MG63 (cell line): ENCODE measurements around the gene TSHZ3. TPM values are rescaled to one million over a fixed set of nuclear protein-coding genes. Genes with fewer than 3 reads are reported as not detected.

Experiments used
- DNase-seq: peaks from one replicate; pipeline ENCODE4 v3.0.0-alpha.2; 2020
- H3K27me3 ChIP-seq: fragments of 250-450 bp; sonication (Bioruptor Pico); 2 replicates; pipeline ENCODE4 v1.5.1; 2020; ENCODE audit warnings: mild to moderate bottlenecking, moderate library complexity
- H3K36me3 ChIP-seq: fragments of 250-450 bp; sonication (Bioruptor Pico); 2 replicates; pipeline ENCODE4 v1.5.1; 2020; ENCODE audit warnings: mild to moderate bottlenecking, moderate library complexity
- H3K4me3 ChIP-seq: fragments of 250-450 bp; sonication (Bioruptor Pico); 2 replicates; pipeline ENCODE4 v1.5.1; 2020; ENCODE audit warnings: mild to moderate bottlenecking, moderate library complexity
- H3K9me3 ChIP-seq: fragments of 250-450 bp; sonication (Bioruptor Pico); 2 replicates; pipeline ENCODE4 v1.5.1; 2020; ENCODE audit warnings: mild to moderate bottlenecking, moderate library complexity
- total RNA-seq: library from RNA; depleted of rRNA; stranded (reverse); fragments of >200 nt; shearing (Covaris generic); gene quantifications from 2 replicates; pipeline ENCODE4 v1.2.3, GENCODE V29; 2014; ENCODE audit warnings: low replicate concordance

TSHZ3 gene
- total RNA-seq, 1 experiment from 2014 or later: 2.6 TPM

DNA sequence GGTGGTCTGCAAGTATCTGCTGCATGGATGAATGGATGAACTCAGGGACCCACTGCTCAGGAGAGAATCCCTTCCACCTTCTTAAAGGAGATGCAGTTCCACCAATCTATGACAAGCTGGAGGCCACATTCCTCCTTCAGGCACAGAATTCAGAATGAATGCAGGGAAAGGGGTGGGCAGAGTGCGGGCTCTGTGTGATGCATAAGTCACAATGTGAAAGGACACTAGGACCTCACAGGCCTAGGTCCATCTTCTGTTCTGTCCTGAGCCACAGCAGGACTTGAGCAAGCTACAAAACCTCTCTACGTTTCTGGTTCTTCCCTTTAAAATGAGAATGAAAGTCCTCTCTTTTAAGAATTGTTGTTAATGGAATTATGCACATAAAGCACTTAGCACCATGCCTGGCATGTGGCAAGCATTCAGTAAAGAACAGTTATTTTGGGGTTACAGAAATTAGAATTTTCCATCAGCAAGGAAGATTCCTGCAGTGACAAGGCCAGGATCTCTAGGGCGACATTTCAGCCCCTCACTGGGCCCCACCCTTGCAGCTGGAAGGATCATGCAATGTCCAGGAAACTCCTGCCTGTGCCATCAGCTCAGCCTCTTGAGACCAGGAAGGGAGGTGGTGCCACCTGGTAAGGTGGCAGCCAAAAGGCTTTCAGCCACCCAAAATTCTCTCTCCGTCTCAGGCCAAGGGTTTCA lies 38.7 kb downstream of the TSHZ3 start:
- H3K9me3 ChIP-seq: no peaks in the 10 kb centered on the region
- H3K27me3 ChIP-seq: no peaks in the 10 kb centered on the region
- H3K36me3 ChIP-seq: peaks cover 16% of the 10 kb centered on the region
- H3K4me3 ChIP-seq: no peak overlapping the region
- DNase-seq: no peak

DNA sequence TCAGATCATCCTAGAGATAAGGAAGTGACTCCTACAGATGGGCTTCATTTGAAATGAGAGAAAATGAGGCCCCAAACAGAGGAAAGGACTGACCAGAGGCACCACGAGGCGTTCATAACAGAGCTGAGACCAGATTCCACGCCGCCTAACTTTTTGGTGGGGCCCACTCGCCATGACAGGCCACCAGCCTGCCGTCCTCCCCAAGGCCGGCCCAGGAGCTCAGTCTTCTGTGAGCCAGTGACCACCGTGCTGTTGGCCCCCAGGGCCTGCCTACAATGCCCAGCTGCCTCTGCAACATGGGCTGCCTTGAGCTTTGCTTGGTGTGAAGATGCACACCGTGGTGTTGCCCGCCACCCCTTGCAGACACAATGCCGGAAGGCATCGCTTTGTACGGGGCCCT lies 40.5 kb downstream of the TSHZ3 start:
- Histone ChIP-seq H3K4me3 (no peak overlapping the region), H3K27me3 (no peaks in the 10 kb centered on the region), H3K36me3 (peaks cover 16% of the 10 kb centered on the region), H3K9me3 (no peaks in the 10 kb centered on the region)
- DNase-seq: no peak

DNA sequence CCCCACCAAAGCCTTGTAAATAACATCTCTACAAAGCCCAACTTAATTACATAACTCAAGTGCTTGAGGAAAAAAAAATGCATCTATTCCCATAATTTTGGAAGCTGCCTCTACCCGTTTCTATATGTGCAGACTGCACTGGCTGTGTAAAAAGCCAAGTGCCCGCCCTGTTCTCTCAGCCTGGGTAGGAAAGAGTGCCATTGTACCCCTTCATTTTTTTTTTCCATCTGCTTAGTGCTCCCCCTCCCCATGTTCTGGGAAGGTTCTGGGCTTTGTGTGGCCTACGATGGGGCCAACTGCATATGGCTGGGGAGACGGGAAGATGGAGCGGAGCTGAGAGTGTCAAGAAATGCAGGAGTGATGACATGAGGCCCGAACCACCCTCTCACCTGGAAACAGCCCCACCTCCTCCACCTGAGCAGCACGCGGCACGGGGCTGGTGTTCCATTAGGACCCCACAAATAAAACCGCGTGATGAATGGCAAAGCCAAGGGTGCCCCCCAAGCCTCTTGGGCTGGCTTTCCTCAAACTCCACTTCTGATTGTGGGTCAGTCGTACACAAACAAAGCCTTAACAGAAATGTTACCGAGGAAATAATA lies 42.1 kb downstream of the TSHZ3 start:
- H3K36me3 ChIP-seq: peaks cover 12% of the 10 kb centered on the region
- no peak for DNase-seq
- H3K4me3 ChIP-seq: no peak overlapping the region
- no peaks in the 10 kb centered on the region for H3K9me3 ChIP-seq
- no peaks in the 10 kb centered on the region for H3K27me3 ChIP-seq

DNA sequence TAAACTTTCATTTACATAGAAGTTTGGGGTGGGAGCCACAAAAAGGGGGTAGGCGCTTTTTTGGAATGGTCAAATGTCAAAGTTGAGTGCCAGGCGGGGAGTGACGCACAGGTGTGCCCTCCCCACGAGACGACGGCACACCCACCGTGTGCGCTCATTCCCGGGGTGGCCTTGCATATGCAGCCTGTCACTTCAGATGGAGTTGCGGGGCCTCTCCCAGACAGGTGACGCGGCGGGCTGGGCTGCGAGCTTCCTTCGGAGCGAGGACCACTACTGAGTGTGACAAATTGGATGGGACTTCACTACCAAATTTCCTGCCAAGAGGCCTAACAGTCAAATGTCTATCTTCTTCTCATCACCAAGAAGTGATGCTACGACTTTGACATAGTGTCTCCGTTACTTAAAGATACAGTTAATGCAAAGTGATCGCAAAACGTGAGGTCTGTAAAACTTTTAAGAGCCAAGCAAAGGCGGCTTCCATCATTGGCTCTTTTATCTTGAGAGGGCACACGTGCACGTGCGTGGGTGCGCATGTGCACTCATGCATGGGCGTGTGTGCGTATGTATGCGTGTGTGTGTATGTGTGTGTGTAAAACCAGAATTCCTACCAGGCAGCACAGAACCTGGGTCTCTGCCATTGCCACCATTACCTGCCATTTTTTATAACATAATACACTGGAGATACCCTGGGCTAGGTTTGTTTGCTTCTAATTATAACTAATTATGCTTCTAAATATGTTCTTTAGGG lies 43.1 kb downstream of the TSHZ3 start:
- Histone ChIP-seq H3K9me3 (no peaks in the 10 kb centered on the region), H3K27me3 (no peaks in the 10 kb centered on the region), H3K36me3 (peaks cover 6% of the 10 kb centered on the region), H3K4me3 (no peak overlapping the region)
- DNase-seq: no peak

DNA sequence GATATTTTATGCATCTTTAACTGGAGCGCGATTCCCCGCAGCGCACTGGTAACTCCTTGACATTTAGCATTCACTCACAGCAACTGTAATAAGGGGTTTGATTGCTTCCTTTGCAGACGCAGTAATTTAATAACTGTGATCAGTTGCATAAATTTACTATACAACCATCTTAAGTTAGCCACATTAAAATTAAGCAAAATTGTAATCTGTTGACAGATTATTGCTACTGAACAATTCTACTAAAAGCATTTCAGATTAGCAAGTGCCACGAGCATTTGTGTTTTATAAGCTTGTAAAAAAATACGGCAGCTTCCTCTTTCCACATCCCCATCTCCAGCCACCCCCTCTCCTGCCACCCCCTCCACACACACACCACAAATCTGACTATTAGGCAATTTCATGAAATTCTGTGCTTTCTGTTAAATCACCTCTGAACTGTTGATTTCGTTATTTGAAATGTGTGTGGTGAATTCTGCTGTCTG lies 44.4 kb downstream of the TSHZ3 start:
- DNase-seq: no peak
- no peaks in the 10 kb centered on the region for H3K9me3 ChIP-seq
- no peak overlapping the region for H3K4me3 ChIP-seq
- H3K36me3 ChIP-seq: peaks cover 3% of the 10 kb centered on the region
- H3K27me3 ChIP-seq: no peaks in the 10 kb centered on the region

DNA sequence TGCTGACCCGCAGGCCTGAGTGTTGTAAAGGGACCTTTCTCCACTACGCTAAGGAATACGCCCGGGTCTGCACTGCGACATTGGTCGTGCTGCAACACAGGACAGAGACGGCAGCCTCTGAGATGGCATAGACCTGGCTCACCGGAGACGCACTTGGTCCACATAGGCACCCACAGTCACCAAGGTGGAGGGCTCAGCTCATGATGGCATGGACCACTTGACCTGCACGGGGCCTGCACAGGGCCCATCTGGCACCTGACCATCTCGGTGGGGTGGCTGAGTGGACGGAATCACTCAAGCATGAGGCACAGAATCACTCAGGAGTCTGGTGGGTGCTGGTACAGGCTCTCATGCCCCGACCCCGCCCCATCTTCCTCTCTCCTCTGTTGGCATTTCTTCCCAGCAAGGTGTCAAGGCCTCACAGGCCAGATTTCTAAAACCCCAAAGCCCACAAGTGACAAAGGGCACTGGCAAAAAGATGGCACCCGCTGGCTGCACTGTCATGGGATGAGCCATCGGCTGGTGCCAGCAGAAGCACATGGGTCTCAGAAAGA lies 45.9 kb downstream of the TSHZ3 start:
- H3K36me3 ChIP-seq: peaks cover 3% of the 10 kb centered on the region
- no peak overlapping the region for H3K4me3 ChIP-seq
- H3K27me3 ChIP-seq: no peaks in the 10 kb centered on the region
- no peaks in the 10 kb centered on the region for H3K9me3 ChIP-seq
- DNase-seq: no peak

DNA sequence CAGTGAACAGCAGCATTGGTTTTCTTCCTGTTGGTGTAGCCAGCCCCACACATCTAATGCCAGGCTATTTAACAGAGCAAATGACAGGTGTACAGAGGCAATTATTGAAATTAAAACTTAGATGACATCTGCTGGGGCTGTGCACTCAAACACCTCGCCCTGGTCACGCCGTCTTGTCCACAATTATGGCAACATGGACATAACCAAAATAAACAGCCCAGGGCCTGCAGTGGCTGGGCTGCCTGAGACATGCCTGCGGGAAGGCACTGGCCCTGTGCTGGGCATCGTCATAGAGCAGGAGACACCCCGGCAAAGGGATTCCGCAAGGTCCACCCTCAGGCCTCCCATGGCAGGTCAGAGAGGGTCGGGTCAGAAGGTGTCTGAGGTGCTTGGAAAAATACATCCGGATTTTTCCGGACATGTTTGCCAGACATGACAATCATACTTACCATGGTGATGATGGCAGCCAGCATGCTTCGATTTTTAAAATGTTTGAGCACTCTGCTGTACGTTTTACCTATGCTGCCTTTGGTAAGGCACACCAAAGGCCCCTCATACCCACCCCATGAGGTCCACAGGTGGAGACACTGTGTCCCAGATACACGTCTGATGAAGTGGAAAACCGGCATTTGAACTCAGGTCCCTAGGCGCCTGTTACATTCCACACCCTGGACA lies 47.8 kb downstream of the TSHZ3 start:
- H3K4me3 ChIP-seq: no peak overlapping the region
- no peaks in the 10 kb centered on the region for H3K27me3 ChIP-seq
- H3K36me3 ChIP-seq: peaks cover 2% of the 10 kb centered on the region
- DNase-seq: no peak
- H3K9me3 ChIP-seq: no peaks in the 10 kb centered on the region

DNA sequence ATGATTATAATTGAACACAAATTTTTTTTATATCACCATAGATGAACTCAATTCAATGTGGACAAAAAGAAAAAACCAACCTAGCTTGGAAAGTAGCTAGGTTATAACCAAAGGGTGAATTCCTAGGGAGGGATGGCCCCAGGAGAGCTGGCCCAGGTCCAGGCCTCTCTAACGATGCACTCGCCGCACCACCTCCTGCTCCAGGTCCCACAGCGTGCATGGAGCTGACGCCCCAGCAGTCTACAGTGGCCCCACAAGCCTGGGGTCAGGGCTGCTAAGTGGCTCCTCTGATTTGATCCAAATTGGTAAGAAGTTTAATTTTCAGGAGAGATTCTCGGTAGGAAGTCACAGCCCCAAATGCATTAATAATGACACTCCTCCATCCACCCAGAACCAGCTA lies 48.8 kb downstream of the TSHZ3 start:
- no peaks in the 10 kb centered on the region for H3K27me3 ChIP-seq
- no peak for DNase-seq
- no peaks in the 10 kb centered on the region for H3K9me3 ChIP-seq
- no peak overlapping the region for H3K4me3 ChIP-seq
- H3K36me3 ChIP-seq: no peaks in the 10 kb centered on the region; the same call in none of the 2 replicates

DNA sequence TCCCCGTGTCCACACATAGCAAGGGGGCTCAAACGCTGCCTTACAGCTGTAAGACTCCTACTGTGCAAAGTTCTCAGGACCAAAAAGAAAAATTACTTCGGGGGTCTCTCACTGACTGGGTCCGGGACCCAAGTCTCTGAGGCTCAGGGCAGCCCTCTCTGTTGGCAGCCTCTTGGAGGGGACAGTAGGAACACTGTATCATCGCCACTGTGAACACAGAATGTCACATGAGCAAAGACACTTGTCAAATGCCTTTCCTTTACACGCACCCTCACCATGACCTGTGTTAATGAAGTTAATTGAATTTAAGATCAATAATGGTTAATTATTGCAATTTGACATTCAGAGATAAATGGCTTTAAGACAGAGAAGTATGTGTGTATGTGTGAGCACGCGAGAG lies 49.6 kb downstream of the TSHZ3 start:
- Histone ChIP-seq H3K36me3 (peaks cover 3% of the 10 kb centered on the region), H3K9me3 (no peaks in the 10 kb centered on the region), H3K4me3 (no peak overlapping the region), H3K27me3 (no peaks in the 10 kb centered on the region)
- DNase-seq: no peak

DNA sequence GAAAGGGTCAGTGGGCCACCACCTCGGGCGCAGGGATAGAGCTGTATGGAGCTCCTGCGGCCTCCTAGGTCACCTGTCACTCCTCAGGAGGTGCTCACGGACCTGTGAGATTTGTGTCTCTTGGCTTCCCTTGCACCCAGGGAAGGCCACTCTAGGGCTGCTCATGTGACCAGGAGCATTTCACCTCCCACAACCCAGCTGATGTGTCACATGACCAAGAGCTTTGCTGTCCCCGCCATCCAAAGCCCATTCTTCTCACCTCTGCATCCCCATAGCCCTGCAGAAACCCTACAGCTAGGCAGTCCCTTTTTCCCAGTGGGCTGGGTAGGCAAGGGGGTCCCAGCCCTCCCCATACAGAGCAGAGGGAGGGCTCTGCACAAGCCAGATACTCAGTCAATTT lies 51.2 kb downstream of the TSHZ3 start:
- no peak overlapping the region for H3K4me3 ChIP-seq
- H3K36me3 ChIP-seq: peaks cover 5% of the 10 kb centered on the region
- no peak for DNase-seq
- H3K9me3 ChIP-seq: no peaks in the 10 kb centered on the region
- no peaks in the 10 kb centered on the region for H3K27me3 ChIP-seq

DNA sequence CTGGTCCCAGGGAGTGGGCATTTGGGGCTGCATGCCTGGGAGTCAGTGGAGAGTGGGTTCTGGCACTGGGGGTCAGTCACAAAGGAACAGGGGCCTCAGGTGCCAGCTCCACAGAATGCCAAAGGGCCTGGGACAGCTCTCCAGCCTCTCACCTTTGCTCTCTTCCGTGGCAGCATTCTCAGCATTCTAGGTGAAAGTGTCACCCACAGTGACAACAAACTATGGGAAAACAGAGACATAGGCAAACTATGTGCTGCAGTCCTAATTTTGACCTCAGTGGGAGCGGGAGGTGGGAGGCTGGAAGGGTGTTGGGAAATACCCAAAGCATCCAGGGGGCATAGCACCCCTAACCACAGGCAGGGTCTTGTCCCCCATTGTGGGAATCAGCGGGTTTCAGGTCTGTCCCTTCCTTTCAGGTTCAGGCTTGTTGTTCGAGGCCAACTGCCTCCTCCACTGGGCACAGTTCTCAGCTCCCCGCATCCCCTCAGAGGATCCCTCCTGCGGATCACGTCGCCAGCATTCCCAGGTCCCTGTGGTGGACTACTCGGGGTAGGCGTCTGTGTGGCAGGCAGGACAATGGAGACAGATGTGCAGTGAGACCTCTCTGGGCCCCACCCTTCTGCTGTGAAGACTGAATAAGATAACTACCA lies 52.4 kb downstream of the TSHZ3 start:
- Histone ChIP-seq H3K9me3 (peaks cover 3% of the 10 kb centered on the region; the same call in 1 of the 2 replicates), H3K4me3 (no peak overlapping the region), H3K27me3 (no peaks in the 10 kb centered on the region), H3K36me3 (peaks cover 5% of the 10 kb centered on the region)
- DNase-seq: no peak

DNA sequence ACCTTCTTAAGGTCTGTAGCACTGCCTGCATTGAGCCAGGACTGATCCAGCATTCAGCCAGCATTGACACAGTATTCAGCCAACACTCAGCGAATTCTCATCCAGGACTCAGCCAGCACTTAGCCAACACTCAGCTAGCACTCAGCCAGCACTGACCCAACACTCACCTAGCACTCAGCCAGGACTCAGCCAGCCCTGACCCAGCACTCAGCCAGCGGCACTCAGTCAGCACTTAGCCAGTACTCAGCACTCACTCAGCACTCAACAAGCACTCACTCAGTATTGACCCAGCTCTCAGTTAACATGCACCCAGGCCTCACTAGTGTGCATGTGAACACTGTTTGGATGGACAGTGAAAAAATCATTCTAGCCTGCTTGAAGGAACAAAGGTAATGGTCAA lies 55.0 kb downstream of the TSHZ3 start:
- Histone ChIP-seq H3K27me3 (no peaks in the 10 kb centered on the region), H3K36me3 (peaks cover 5% of the 10 kb centered on the region), H3K9me3 (peaks cover 3% of the 10 kb centered on the region; the same call in 1 of the 2 replicates), H3K4me3 (no peak overlapping the region)
- DNase-seq: no peak

DNA sequence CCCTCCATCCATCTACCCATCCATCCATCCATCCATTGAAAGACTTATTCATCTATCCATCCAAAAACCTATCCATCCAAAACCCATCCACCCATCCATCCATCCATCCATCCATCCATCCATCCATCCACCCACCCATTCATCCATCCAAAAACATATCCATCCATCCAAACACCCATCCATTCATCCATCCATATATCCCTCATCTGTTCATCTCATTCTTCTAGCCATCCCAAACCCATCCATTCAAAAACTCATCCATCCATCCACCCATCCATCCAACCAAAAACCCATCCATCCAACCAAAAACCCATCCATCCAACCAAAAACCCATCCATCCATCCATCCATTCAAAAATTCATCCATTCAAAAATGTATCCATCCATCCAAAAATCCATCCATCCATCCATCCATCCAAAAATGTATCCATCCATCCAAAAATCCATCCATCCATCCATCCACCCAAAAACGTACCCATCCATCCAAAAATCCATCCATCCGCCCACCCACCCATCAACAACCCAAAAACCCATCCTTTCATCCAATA lies 56.5 kb downstream of the TSHZ3 start:
- peaks cover 5% of the 10 kb centered on the region for H3K36me3 ChIP-seq
- no peak overlapping the region for H3K4me3 ChIP-seq

DNA sequence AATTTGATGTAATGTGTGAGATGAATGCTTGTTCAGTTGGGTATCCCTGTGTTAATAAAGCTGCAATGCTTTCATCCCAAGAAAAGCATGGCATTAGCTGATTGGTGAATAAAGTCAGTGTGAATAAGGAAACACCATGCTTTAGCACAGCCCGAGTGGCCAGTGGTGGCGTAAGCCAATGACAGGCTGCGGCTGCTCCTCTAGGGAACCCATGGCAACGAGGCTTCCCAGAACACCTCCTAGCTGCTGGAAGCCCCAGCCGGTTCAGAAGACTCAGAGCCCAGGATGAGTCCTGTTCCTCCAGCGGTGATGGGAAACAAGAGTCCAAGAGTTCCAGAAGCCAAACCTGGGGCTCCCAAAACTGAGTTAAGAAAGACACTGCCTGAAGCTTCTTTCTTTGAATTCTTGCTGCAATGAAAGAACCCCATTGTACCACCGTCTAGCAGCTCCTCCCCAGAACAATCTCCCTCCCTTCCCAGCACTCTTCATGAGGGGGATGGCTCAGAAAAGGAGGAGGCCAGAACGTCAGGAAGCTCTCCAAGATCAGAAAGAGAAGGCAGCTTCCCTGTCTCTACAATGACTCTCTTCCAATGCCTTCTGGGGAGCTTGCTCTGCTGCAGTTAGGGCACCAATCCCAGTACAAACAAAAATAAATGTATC lies 58.2 kb downstream of the TSHZ3 start:
- H3K27me3 ChIP-seq: no peaks in the 10 kb centered on the region
- peaks cover 5% of the 10 kb centered on the region for H3K36me3 ChIP-seq
- H3K9me3 ChIP-seq: peaks cover 3% of the 10 kb centered on the region; the same call in 1 of the 2 replicates
- no peak overlapping the region for H3K4me3 ChIP-seq
- no peak for DNase-seq

More for the DNA sequence above, 56.5 kb downstream of the TSHZ3 start:
- Histone ChIP-seq H3K9me3 (peaks cover 3% of the 10 kb centered on the region; the same call in 1 of the 2 replicates), H3K27me3 (no peaks in the 10 kb centered on the region)
- no peak for DNase-seq

DNA sequence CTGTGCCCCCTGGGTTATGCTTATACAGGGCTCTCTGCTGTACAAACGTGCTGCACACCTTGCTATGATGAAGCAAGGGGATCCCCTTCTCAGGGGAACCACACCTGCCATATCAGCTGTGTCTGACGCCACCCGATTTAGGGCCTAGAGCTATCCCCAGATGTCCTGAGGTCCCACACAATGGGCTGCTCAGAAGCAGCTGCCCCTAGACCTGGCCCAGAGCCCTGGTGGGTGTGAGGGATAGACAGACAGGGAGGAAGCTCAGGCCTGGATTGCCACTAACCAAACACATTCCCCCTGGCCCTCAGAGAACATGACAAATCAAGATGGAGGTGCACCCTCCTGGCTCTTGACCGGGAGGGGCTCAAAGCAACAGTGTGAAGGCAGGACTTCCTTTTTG lies 59.3 kb downstream of the TSHZ3 start:
- Histone ChIP-seq H3K27me3 (no peaks in the 10 kb centered on the region), H3K4me3 (no peak overlapping the region), H3K36me3 (peaks cover 3% of the 10 kb centered on the region), H3K9me3 (peaks cover 3% of the 10 kb centered on the region; the same call in 1 of the 2 replicates)
- DNase-seq: no peak
